GM23338 (cell line): ENCODE measurements around the gene TTC23. TPM values are rescaled to one million over a fixed set of nuclear protein-coding genes. Genes with fewer than 3 reads are reported as not detected.

Experiments
- ATAC-seq: fragments of 200-7000 bp; cut with Tn5 transposase; 3 replicates; pipeline ENCODE4 v1.9.1; 2020
- DNase-seq: peaks from one replicate; pipeline ENCODE4 v3.0.0-alpha.2; 2015; ENCODE audit warnings: low spot score
- H2AFZ ChIP-seq: fragments of 200-600 bp; sonication (generic); 2 replicates; pipeline ENCODE4 v1.8.0; 2016; ENCODE audit warnings: antibody characterized with exemption, mild to moderate bottlenecking, moderate library complexity
- H3F3A ChIP-seq: fragments of 200-600 bp; sonication (generic); replicated peaks from 2 replicates; pipeline ENCODE4 v1.8.0; 2017; ENCODE audit warnings: antibody characterized with exemption, mixed run types, low read depth
- H3K27ac ChIP-seq: fragments of 200-600 bp; sonication (generic); 2 replicates; pipeline ENCODE4 v1.6.1; 2016; ENCODE audit warnings: low read depth
- H3K27me3 ChIP-seq: fragments of 200-600 bp; sonication (generic); 2 replicates; pipeline ENCODE4 v1.8.0; 2016; ENCODE audit warnings: mild to moderate bottlenecking, mixed run types, moderate library complexity; ENCODE audit not compliant: insufficient read depth
- H3K36me3 ChIP-seq: fragments of 200-600 bp; sonication (generic); 2 replicates; pipeline ENCODE4 v1.8.0; 2016; ENCODE audit warnings: mild to moderate bottlenecking; ENCODE audit not compliant: insufficient read depth
- H3K4me1 ChIP-seq: fragments of 200-600 bp; sonication (generic); 2 replicates; pipeline ENCODE4 v1.8.0; 2016; ENCODE audit warnings: mild to moderate bottlenecking, moderate library complexity; ENCODE audit not compliant: insufficient read depth
- H3K4me2 ChIP-seq: fragments of 200-600 bp; sonication (generic); 2 replicates; pipeline ENCODE4 v1.7.1; 2017; ENCODE audit warnings: mixed run types
- H3K4me3 ChIP-seq: fragments of 200-600 bp; sonication (generic); 2 replicates; pipeline ENCODE4 v1.6.1; 2016; ENCODE audit warnings: mixed run types
- H3K79me2 ChIP-seq: fragments of 200-600 bp; sonication (generic); replicated peaks from 2 replicates; pipeline ENCODE4 v1.8.0; 2017; ENCODE audit warnings: mild to moderate bottlenecking; ENCODE audit not compliant: insufficient read depth
- H3K9me2 ChIP-seq: fragments of 200-600 bp; sonication (generic); 2 replicates; pipeline ENCODE4 v1.8.0; 2017; ENCODE audit not compliant: insufficient read depth
- H4K20me1 ChIP-seq: fragments of 200-600 bp; sonication (generic); replicated peaks from 2 replicates; pipeline ENCODE4 v1.8.0; 2017; ENCODE audit warnings: mild to moderate bottlenecking; ENCODE audit not compliant: insufficient read depth
- H3K27ac Mint-ChIP-seq: 2 replicates; pipeline ENCODE4 v1.8.0; 2020; ENCODE audit warnings: inconsistent platforms, mild to moderate bottlenecking, moderate library complexity, mixed read lengths
- H3K27me3 Mint-ChIP-seq: 3 replicates; pipeline ENCODE4 v1.8.0; 2022; ENCODE audit warnings: low read depth, mild to moderate bottlenecking, moderate library complexity, mixed read lengths, inconsistent platforms; ENCODE audit not compliant: insufficient read depth, poor library complexity
- H3K36me3 Mint-ChIP-seq: 3 replicates; pipeline ENCODE4 v1.8.0; 2021; ENCODE audit warnings: low read depth, mild to moderate bottlenecking, inconsistent platforms, moderate library complexity, mixed read lengths
- H3K4me1 Mint-ChIP-seq: 3 replicates; pipeline ENCODE4 v1.8.0; 2020; ENCODE audit warnings: mild to moderate bottlenecking, inconsistent platforms, mixed read lengths
- H3K4me3 Mint-ChIP-seq: 3 replicates; pipeline ENCODE4 v1.8.0; 2021; ENCODE audit warnings: moderate library complexity, mild to moderate bottlenecking, inconsistent platforms, mixed read lengths
- H3K9me3 Mint-ChIP-seq: 3 replicates; pipeline ENCODE4 v1.8.0; 2020; ENCODE audit warnings: moderate library complexity, mild to moderate bottlenecking, inconsistent platforms, mixed read lengths
- CREB1 ChIP-seq: fragments of 250-450 bp; sonication (Bioruptor Pico); IDR thresholded peaks from 2 replicates; pipeline ENCODE4 v1.5.0; 2020; ENCODE audit warnings: low read depth, mild to moderate bottlenecking, moderate library complexity
- CTCF ChIP-seq, 2 experiments: fragments of 200-600 bp in 1 of 2; sonication (generic) in 1 of 2; conservative IDR thresholded peaks; 2 replicates each; pipeline versions ENCODE4 v1.5.1 to v1.6.1; 2016 to 2017; ENCODE audit warnings: antibody characterized with exemption in 2 of 2, low read depth in 2 of 2, mild to moderate bottlenecking in 2 of 2, moderate library complexity in 1 of 2
- EZH2 ChIP-seq: fragments of 200-600 bp; sonication (generic); IDR thresholded peaks from one replicate; pipeline ENCODE4 v1.8.0; 2017; ENCODE audit warnings: antibody characterized with exemption, mild to moderate bottlenecking, low read depth; ENCODE audit not compliant: unreplicated experiment
- JUNB ChIP-seq: IDR thresholded peaks from one replicate; pipeline ENCODE4 v1.6.1; 2016; ENCODE audit warnings: antibody characterized with exemption; ENCODE audit not compliant: unreplicated experiment
- NANOG ChIP-seq: IDR thresholded peaks from 2 replicates; pipeline ENCODE4 v1.6.1; 2016; ENCODE audit warnings: antibody characterized with exemption, borderline replicate concordance
- POLR2AphosphoS5 ChIP-seq: IDR thresholded peaks from 2 replicates; pipeline ENCODE4 v1.6.1; 2016; ENCODE audit warnings: antibody characterized with exemption, low read depth
- REST ChIP-seq: IDR thresholded peaks from one replicate; pipeline ENCODE4 v1.6.1; 2018; ENCODE audit warnings: antibody characterized with exemption; ENCODE audit not compliant: unreplicated experiment
- STAT1 ChIP-seq: IDR thresholded peaks from one replicate; pipeline ENCODE4 v1.6.1; 2016; ENCODE audit warnings: antibody characterized with exemption; ENCODE audit not compliant: unreplicated experiment
- ZNF331 ChIP-seq: fragments of 250-450 bp; sonication (Bioruptor Pico); IDR thresholded peaks from 2 replicates; pipeline ENCODE4 v1.5.0; 2020; ENCODE audit warnings: low read depth, mild to moderate bottlenecking, moderate library complexity
- ZNF462 ChIP-seq: fragments of 250-450 bp; sonication (Bioruptor Pico); IDR thresholded peaks from 2 replicates; pipeline ENCODE4 v1.5.0; 2020; ENCODE audit warnings: mild to moderate bottlenecking, moderate library complexity
- polyA plus RNA-seq: library from polyadenylated mRNA; unstranded; fragments of >200 nt; fragmentation: Nextera tagmentation; extraction: Ambion mirVana; gene quantifications from 2 replicates; pipeline ENCODE4 v1.2.1, GENCODE V29; 2016
- total RNA-seq: library from RNA; depleted of rRNA; stranded (reverse); fragments of >200 nt; shearing (Covaris generic); gene quantifications from 2 replicates; pipeline ENCODE4 v1.2.3, GENCODE V29; 2014

TTC23 gene
- total and polyA plus RNA-seq, 2 experiments from 2014 or later: 6.3 to 25.2 TPM

- TF ChIP-seq ZNF462: no peak
- TF ChIP-seq POLR2AphosphoS5: no peak
- no peak for TF ChIP-seq STAT1
- TF ChIP-seq CREB1 (CRISPR knock-in tag): no peak
- TF ChIP-seq EZH2: no peak
These were observed 96.3 kb downstream of the TTC23 start (continued) for GRCh38 chr15:99153026-99153535.

- peaks cover 6% of the 10 kb centered on the region for H3K27me3 Mint-ChIP-seq
- ATAC-seq (no peak), DNase-seq (no peak)
- no peak overlapping the region for H3K27ac Mint-ChIP-seq
- no peak overlapping the region for H3K4me2 ChIP-seq
- H3F3A ChIP-seq: no peaks in the 10 kb centered on the region
- H3K36me3 ChIP-seq: no peaks in the 10 kb centered on the region
- H2AFZ ChIP-seq: no peak overlapping the region
- no peaks in the 10 kb centered on the region for H3K27me3 ChIP-seq
- no peaks in the 10 kb centered on the region for H3K9me3 Mint-ChIP-seq
- H3K4me3 Mint-ChIP-seq: no peak overlapping the region
- H3K4me3 ChIP-seq: no peak overlapping the region
- no peaks in the 10 kb centered on the region for H4K20me1 ChIP-seq
- H3K79me2 ChIP-seq: no peaks in the 10 kb centered on the region
- H3K4me1 Mint-ChIP-seq: peaks cover 18% of the 10 kb centered on the region
- H3K36me3 Mint-ChIP-seq: peaks cover 8% of the 10 kb centered on the region; the same call in 2 of the 3 replicates
- peaks cover 9% of the 10 kb centered on the region; the same call in 1 of the 2 replicates for H3K4me1 ChIP-seq
- no peak overlapping the region for H3K27ac ChIP-seq
- H3K9me2 ChIP-seq: no peaks in the 10 kb centered on the region
- TF ChIP-seq NANOG (no peak), CTCF (conservative IDR thresholded peaks at IDR 0.05; ENCODE audit: low read depth in 2 of 2) (no peak), JUNB (no peak), STAT1 (no peak), REST (no peak), EZH2 (no peak), ZNF331 (CRISPR knock-in tag) (no peak)
These were observed 98.2 kb downstream of the TTC23 start for GRCh38 chr15:99151156-99151555.
